Measurements from ENCODE around the gene SUZ12. TPM values are rescaled to one million over a fixed set of nuclear protein-coding genes. Genes with fewer than 3 reads are reported as not detected.
"Not testable (repeated sequence)": the region's sequence is repeated elsewhere in the genome, so short reads cannot be mapped to it uniquely, and the experiment has no call there.

SUZ12 gene
- total RNA-seq, 2 experiments from 2014 or later: 65.6 to 68.7 TPM

GRCh38 chr17:32047663-32048062 lies 110.9 kb downstream of the SUZ12 start:
- ATAC-seq; H3K4me1 Mint-ChIP-seq (ENCODE audit: low read depth); H3K4me3 Mint-ChIP-seq; POLR2A ChIA-PET; H3K27me3 Mint-ChIP-seq (ENCODE audit: low read depth); DNase-seq; CTCF ChIA-PET; H3K27ac Mint-ChIP-seq; H3K9me3 Mint-ChIP-seq (ENCODE audit: insufficient read depth): not testable (repeated sequence)
- H3K36me3 Mint-ChIP-seq (ENCODE audit: low read depth): peaks cover 15% of the 10 kb centered on the region

Other genes with a start within 250 kb of the SUZ12 start
- 10 to 100 TPM; 21.0 to 22.5 TPM for gene COPRS, start 77.8 kb upstream of the SUZ12 start, total RNA-seq
- 10 to 100 TPM; 78.3 to 83.0 TPM for gene UTP6, start 35.3 kb upstream of the SUZ12 start, total RNA-seq
- gene LRRC37B, start 70.4 kb downstream of the SUZ12 start, total RNA-seq: 10 to 100 TPM; 32.9 to 37.4 TPM
- gene RHOT1, start 205.5 kb downstream of the SUZ12 start, total RNA-seq: 10 to 100 TPM; 29.9 to 31.4 TPM